Measurements from ENCODE around the gene CIP2A. TPM values are rescaled to one million over a fixed set of nuclear protein-coding genes. Genes with fewer than 3 reads are reported as not detected.

Gene CIP2A
- total RNA-seq, 1 donor from 2014 or later = 1.9 TPM

- ATAC-seq (no peak), DNase-seq (no peak)
- no peaks in the 10 kb centered on the region for H3K36me3 ChIP-seq
- no peaks in the 10 kb centered on the region for H3K27me3 ChIP-seq
- H3K4me1 ChIP-seq = no peaks in the 10 kb centered on the region
- H3K9me3 ChIP-seq = no peaks in the 10 kb centered on the region
- TF ChIP-seq, protein P1, sequence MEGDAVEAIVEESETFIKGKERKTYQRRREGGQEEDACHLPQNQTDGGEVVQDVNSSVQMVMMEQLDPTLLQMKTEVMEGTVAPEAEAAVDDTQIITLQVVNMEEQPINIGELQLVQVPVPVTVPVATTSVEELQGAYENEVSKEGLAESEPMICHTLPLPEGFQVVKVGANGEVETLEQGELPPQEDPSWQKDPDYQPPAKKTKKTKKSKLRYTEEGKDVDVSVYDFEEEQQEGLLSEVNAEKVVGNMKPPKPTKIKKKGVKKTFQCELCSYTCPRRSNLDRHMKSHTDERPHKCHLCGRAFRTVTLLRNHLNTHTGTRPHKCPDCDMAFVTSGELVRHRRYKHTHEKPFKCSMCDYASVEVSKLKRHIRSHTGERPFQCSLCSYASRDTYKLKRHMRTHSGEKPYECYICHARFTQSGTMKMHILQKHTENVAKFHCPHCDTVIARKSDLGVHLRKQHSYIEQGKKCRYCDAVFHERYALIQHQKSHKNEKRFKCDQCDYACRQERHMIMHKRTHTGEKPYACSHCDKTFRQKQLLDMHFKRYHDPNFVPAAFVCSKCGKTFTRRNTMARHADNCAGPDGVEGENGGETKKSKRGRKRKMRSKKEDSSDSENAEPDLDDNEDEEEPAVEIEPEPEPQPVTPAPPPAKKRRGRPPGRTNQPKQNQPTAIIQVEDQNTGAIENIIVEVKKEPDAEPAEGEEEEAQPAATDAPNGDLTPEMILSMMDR (IDR thresholded peaks at IDR 0.05) = no peak
- H3K27ac ChIP-seq = no peak overlapping the region
- no peak overlapping the region for H3K4me3 ChIP-seq
- intact Hi-C loops (cut with DNase I) = no loop called here
Observed at GRCh38 chr3:108555966-108556581, 33.2 kb downstream of the CIP2A start.

GRCh38 chr3:108554913-108555571 is 34.2 kb downstream of the CIP2A start:
- no peak overlapping the region for H3K4me3 ChIP-seq
- no peaks in the 10 kb centered on the region for H3K36me3 ChIP-seq
- ATAC-seq (peak; percentile 24), DNase-seq (no peak)
- H3K27me3 ChIP-seq = no peaks in the 10 kb centered on the region
- TF ChIP-seq, protein P1 (IDR thresholded peaks at IDR 0.05) = no peak
- H3K9me3 ChIP-seq = no peaks in the 10 kb centered on the region
- no peaks in the 10 kb centered on the region for H3K4me1 ChIP-seq
- intact Hi-C loops (cut with DNase I) = loop anchor here (5.0 kb wide), 1 partner anchor 63 kb away; no protein-coding TSS in a partner anchor
- no peak overlapping the region for H3K27ac ChIP-seq

- TF ChIP-seq, protein P1 (IDR thresholded peaks at IDR 0.05) = no peak
- Histone ChIP-seq H3K4me1 (no peaks in the 10 kb centered on the region), H3K27ac (no peak overlapping the region), H3K36me3 (no peaks in the 10 kb centered on the region), H3K9me3 (no peaks in the 10 kb centered on the region), H3K27me3 (no peaks in the 10 kb centered on the region), H3K4me3 (no peak overlapping the region)
- no peak for ATAC-seq
- DNase-seq = no peak
- intact Hi-C loops (cut with DNase I) = loop anchor here (5.0 kb wide), 1 partner anchor 62 kb away; no protein-coding TSS in a partner anchor
Observed at GRCh38 chr3:108554229-108554628, 35.0 kb downstream of the CIP2A start.

GRCh38 chr3:108552267-108553159 is 36.7 kb downstream of the CIP2A start:
- no peak overlapping the region for H3K27ac ChIP-seq
- H3K27me3 ChIP-seq = no peaks in the 10 kb centered on the region
- TF ChIP-seq, protein P1 (IDR thresholded peaks at IDR 0.05) = peak; percentile 62
- DNase-seq = no peak
- H3K4me1 ChIP-seq = no peaks in the 10 kb centered on the region
- H3K9me3 ChIP-seq = no peaks in the 10 kb centered on the region
- intact Hi-C loops (cut with DNase I) = loop anchor here (5.0 kb wide), 1 partner anchor 60 kb away; no protein-coding TSS in a partner anchor
- ATAC-seq = peak; percentile 70
- H3K36me3 ChIP-seq = no peaks in the 10 kb centered on the region
- H3K4me3 ChIP-seq = no peak overlapping the region

GRCh38 chr3:108548886-108549285 is 40.4 kb downstream of the CIP2A start:
- DNase-seq (no peak), ATAC-seq (no peak)
- no peaks in the 10 kb centered on the region for H3K36me3 ChIP-seq
- no peaks in the 10 kb centered on the region for H3K27me3 ChIP-seq
- H3K27ac ChIP-seq = no peak overlapping the region
- TF ChIP-seq, protein P1 (IDR thresholded peaks at IDR 0.05) = no peak
- H3K4me3 ChIP-seq = no peak overlapping the region
- H3K4me1 ChIP-seq = peaks cover 5% of the 10 kb centered on the region
- intact Hi-C loops (cut with DNase I) = no loop called here
- H3K9me3 ChIP-seq = no peaks in the 10 kb centered on the region
